ENCODE measurements around the gene TBC1D4. TPM values are rescaled to one million over a fixed set of nuclear protein-coding genes. Genes with fewer than 3 reads are reported as not detected.

TBC1D4 gene
- polyA plus RNA-seq, 1 of the 3 experiments (the other 2 are of a cell fraction) = 8.8 TPM

GRCh38 chr13:75513271-75513670, 31.3 kb upstream of the TBC1D4 start:
- no peaks in the 10 kb centered on the region for H3K79me2 ChIP-seq (ENCODE audit: insufficient read depth)
- H3K9me2 ChIP-seq = no peaks in the 10 kb centered on the region
- H3K27ac ChIP-seq (ENCODE audit: low read depth in 2 of 2, low read length in 1 of 2) = no peak overlapping the region
- no peaks in the 10 kb centered on the region; a peak in 1 of 4 replicates for H3K4me1 ChIP-seq (ENCODE audit: control insufficient read depth in 1 of 2, insufficient read depth in 2 of 2, low read depth in 1 of 2, low read length in 1 of 2)
- 93% methylated on average over 5 of the region's 5 CpGs for WGBS (ENCODE audit: low lambda C conversion rate)
- H4K20me1 ChIP-seq (ENCODE audit: insufficient read depth) = no peaks in the 10 kb centered on the region
- H3K4me3 ChIP-seq (ENCODE audit: low read depth in 2 of 2, low read length in 1 of 2) = no peak overlapping the region
- no peaks in the 10 kb centered on the region for H3K27me3 ChIP-seq (ENCODE audit: insufficient read depth)
- no peak for DNase-seq
- H3F3A ChIP-seq (replicated peaks; ENCODE audit: insufficient read depth) = no peaks in the 10 kb centered on the region
- H3K9ac ChIP-seq = no peak overlapping the region
- CTCF ChIA-PET = interaction anchor here (1.8 to 2.1 kb wide), 2 partner anchors 13 to 30 kb away, joined by 5 to 9 read pairs; partner anchors contain the start of gene TBC1D4
- H3K9me3 ChIP-seq = no peaks in the 10 kb centered on the region
- TF ChIP-seq POLR2AphosphoS5 (IDR thresholded peaks at IDR 0.05; ENCODE audit: low read depth, low read length) (no peak), TEAD4 (IDR thresholded peaks at IDR 0.05; ENCODE audit: borderline replicate concordance, insufficient read depth) (no peak), EP300 (IDR thresholded peaks at IDR 0.05; ENCODE audit: borderline replicate concordance in 1 of 2, low read depth in 1 of 2, low read length in 1 of 2) (no peak), TAF1 (IDR thresholded peaks at IDR 0.05; ENCODE audit: borderline replicate concordance, low read depth, low read length) (no peak), GABPA (IDR thresholded peaks at IDR 0.05; ENCODE audit: low read depth) (no peak), GATA2 (CRISPR knock-in tag; IDR thresholded peaks at IDR 0.05) (no peak), RCOR1 (IDR thresholded peaks at IDR 0.05; ENCODE audit: low read length) (no peak), RAD21 (IDR thresholded peaks at IDR 0.05; ENCODE audit: low read length) (no peak), MAX (IDR thresholded peaks at IDR 0.05; ENCODE audit: low read depth) (no peak), CTCF (IDR thresholded peaks at IDR 0.05) (no peak), MEF2A (IDR thresholded peaks at IDR 0.05; ENCODE audit: borderline replicate concordance, low read depth) (no peak), NFIC (IDR thresholded peaks at IDR 0.05; ENCODE audit: borderline replicate concordance) (no peak), EZH2phosphoT487 (IDR thresholded peaks at IDR 0.05; ENCODE audit: borderline replicate concordance, low read depth) (no peak), NRF1 (IDR thresholded peaks at IDR 0.05; ENCODE audit: low read depth, low read length) (no peak), CHD2 (IDR thresholded peaks at IDR 0.05; ENCODE audit: low read length, partially characterized antibody) (no peak), PBX3 (IDR thresholded peaks at IDR 0.05) (no peak)
- H3K36me3 ChIP-seq (replicated peaks in 1 of 2; ENCODE audit: control insufficient read depth in 1 of 2, insufficient read depth in 2 of 2, low read length in 1 of 2) = no peaks in the 10 kb centered on the region
- no peak overlapping the region for H2AFZ ChIP-seq (ENCODE audit: low read depth)
- no peak overlapping the region for H3K4me2 ChIP-seq
- POLR2A ChIA-PET = no interaction called here

- no peaks in the 10 kb centered on the region for H3K27me3 ChIP-seq (ENCODE audit: insufficient read depth)
- H4K20me1 ChIP-seq (ENCODE audit: insufficient read depth) = no peaks in the 10 kb centered on the region
- H3F3A ChIP-seq (replicated peaks; ENCODE audit: insufficient read depth) = no peaks in the 10 kb centered on the region
- ChIA-PET CTCF (interaction anchor here (2.1 kb wide), 1 partner anchor 29 kb away, joined by 9 read pairs; the partner anchor contains the start of gene TBC1D4), POLR2A (no interaction called here)
- no peaks in the 10 kb centered on the region for H3K79me2 ChIP-seq (ENCODE audit: insufficient read depth)
- H3K27ac ChIP-seq (ENCODE audit: low read depth in 2 of 2, low read length in 1 of 2) = no peak overlapping the region
- no peak overlapping the region for H3K4me3 ChIP-seq (ENCODE audit: low read depth in 2 of 2, low read length in 1 of 2)
- DNase-seq = no peak
- H2AFZ ChIP-seq (ENCODE audit: low read depth) = 0 out of 2 replicates have a peak overlapping the region, but pooled peaks have one; percentile 23
- H3K9ac ChIP-seq = no peak overlapping the region
- H3K4me1 ChIP-seq (ENCODE audit: control insufficient read depth in 1 of 2, insufficient read depth in 2 of 2, low read depth in 1 of 2, low read length in 1 of 2) = no peaks in the 10 kb centered on the region; a peak in 1 of 4 replicates
- WGBS (ENCODE audit: low lambda C conversion rate) = 70% methylated on average over 3 of the region's 3 CpGs
- H3K9me3 ChIP-seq = no peaks in the 10 kb centered on the region
- H3K36me3 ChIP-seq (replicated peaks in 1 of 2; ENCODE audit: control insufficient read depth in 1 of 2, insufficient read depth in 2 of 2, low read length in 1 of 2) = no peaks in the 10 kb centered on the region
- no peaks in the 10 kb centered on the region for H3K9me2 ChIP-seq
- H3K4me2 ChIP-seq = no peak overlapping the region
- TF ChIP-seq POLR2AphosphoS5 (IDR thresholded peaks at IDR 0.05; ENCODE audit: low read depth, low read length) = no peak
- no peak for TF ChIP-seq IRF3 (IDR thresholded peaks at IDR 0.05; ENCODE audit: low read depth, low read length)
- no peak for TF ChIP-seq RCOR1 (IDR thresholded peaks at IDR 0.05; ENCODE audit: low read length)
- TF ChIP-seq ZBTB33 (IDR thresholded peaks at IDR 0.05; ENCODE audit: borderline replicate concordance, low read depth) = no peak
- TF ChIP-seq TCF12 (IDR thresholded peaks at IDR 0.05) = peak; percentile 73
- TF ChIP-seq PBX3 (IDR thresholded peaks at IDR 0.05) = peak; percentile 64; the same call in 1 of the 2 replicates
- TF ChIP-seq MAX (IDR thresholded peaks at IDR 0.05; ENCODE audit: low read depth) = no peak
Observed at GRCh38 chr13:75512253-75512652, 30.3 kb upstream of the TBC1D4 start.

Data from SK-N-SH (cell line).